A673 (cell line): ENCODE results near the gene TRAPPC6A. TPM values are rescaled to one million over a fixed set of nuclear protein-coding genes. Genes with fewer than 3 reads are reported as not detected.

Experiments
- BruUV-seq: library from RNA; stranded (reverse); fragments of 400-500 nt; replicated peaks from 2 replicates; lab custom pipeline; 2021; lab: Mats Ljungman, UMichigan
- CTCF ChIA-PET: fragments of 300-600 bp; sonication (Branson Sonifier 250); formaldehyde crosslinking; loops from one replicate; lab custom pipeline; 2022; ENCODE audit warnings: antibody characterized with exemption; lab: Charles Lee
- POLR2A ChIA-PET: fragments of 300-600 bp; sonication (Branson Sonifier 250); formaldehyde crosslinking; loops from one replicate; lab custom pipeline; 2022; ENCODE audit warnings: antibody characterized with exemption; ENCODE audit not compliant: low non-redundant PET; lab: Charles Lee
- DNase-seq: peaks from one replicate; pipeline ENCODE4 v3.0.0-alpha.2; 2015; ENCODE audit warnings: low spot score
- H3K27ac ChIP-seq: fragments of 200-600 bp; sonication (generic); 2 replicates; pipeline ENCODE4 v1.5.1; 2016; ENCODE audit warnings: mixed run types, low read depth, mild to moderate bottlenecking, mixed read lengths, antibody characterized with exemption, low read length; ENCODE audit not compliant: poor library complexity, severe bottlenecking
- H3K27me3 ChIP-seq: fragments of 200-600 bp; sonication (generic); replicated peaks from 2 replicates; pipeline ENCODE4 v1.6.1; 2017; ENCODE audit warnings: mixed run types, low read depth, mild to moderate bottlenecking, mixed read lengths, antibody characterized with exemption, low read length; ENCODE audit not compliant: insufficient read depth, poor library complexity
- H3K36me3 ChIP-seq: fragments of 200-600 bp; sonication (generic); 2 replicates; pipeline ENCODE4 v1.6.1; 2016; ENCODE audit warnings: mixed run types, mild to moderate bottlenecking, mixed read lengths, antibody characterized with exemption, low read length; ENCODE audit not compliant: insufficient read depth, poor library complexity, severe bottlenecking
- H3K4me1 ChIP-seq: fragments of 200-600 bp; sonication (generic); 2 replicates; pipeline ENCODE4 v1.6.1; 2017; ENCODE audit warnings: mixed run types, mild to moderate bottlenecking, mixed read lengths, antibody characterized with exemption, low read length; ENCODE audit not compliant: insufficient read depth, poor library complexity, severe bottlenecking
- H3K4me3 ChIP-seq: fragments of 200-600 bp; sonication (generic); 2 replicates; pipeline ENCODE4 v1.5.1; 2016; ENCODE audit warnings: low read depth, mixed run types, mild to moderate bottlenecking, mixed read lengths, low read length; ENCODE audit not compliant: poor library complexity, severe bottlenecking
- H3K9me3 ChIP-seq: fragments of 200-600 bp; sonication (generic); 2 replicates; pipeline ENCODE4 v1.6.1; 2016; ENCODE audit warnings: mixed run types, low read depth, mild to moderate bottlenecking, mixed read lengths, antibody characterized with exemption, low read length; ENCODE audit not compliant: poor library complexity, severe bottlenecking
- CTCF ChIP-seq: fragments of 300-800, 200-600 bp; sonication (generic); conservative IDR thresholded peaks from 2 replicates; pipeline ENCODE4 v1.5.1; 2017; ENCODE audit warnings: low read depth, mild to moderate bottlenecking, antibody characterized with exemption, low read length, moderate library complexity, mixed read lengths
- EZH2 ChIP-seq: fragments of 200-600 bp; sonication (generic); IDR thresholded peaks from 2 replicates; pipeline ENCODE4 v1.6.1; 2017; ENCODE audit warnings: borderline replicate concordance, low read depth, mild to moderate bottlenecking, mixed read lengths, antibody characterized with exemption, low read length; ENCODE audit not compliant: poor library complexity, severe bottlenecking
- intact Hi-C: fragments of 100-400 bp; cut with micrococcal nuclease; formaldehyde crosslinking; loops from one replicate; pipeline ENCODE4 v1.10.0; 2022; ENCODE audit not compliant: unreplicated experiment
- total RNA-seq: library from RNA; stranded (reverse); gene quantifications from 2 replicates; pipeline ENCODE4 v1.2.3, GENCODE V29; 2021

TRAPPC6A gene
- total RNA-seq, 1 experiment from 2014 or later = 5.8 TPM

- no peak overlapping the region for H3K4me3 ChIP-seq
- DNase-seq = no peak
- H3K4me1 ChIP-seq = no peaks in the 10 kb centered on the region
- no TSS peak for BruUV-seq
- POLR2A ChIA-PET = interaction anchor here (0.6 kb wide), 1 partner anchor 16 kb away, joined by 3 read pairs; no protein-coding TSS in a partner anchor
- H3K36me3 ChIP-seq = no peaks in the 10 kb centered on the region
- H3K9me3 ChIP-seq = no peaks in the 10 kb centered on the region
- H3K27me3 ChIP-seq = no peaks in the 10 kb centered on the region
- H3K27ac ChIP-seq = no peak overlapping the region
- TF ChIP-seq CTCF = no peak
- TF ChIP-seq EZH2 = no peak
- CTCF ChIA-PET = no interaction called here
- intact Hi-C loops = no loop called here
Observed at GRCh38 chr19:45162608-45163143, 15.4 kb downstream of the TRAPPC6A start.

- no peak for DNase-seq
- H3K9me3 ChIP-seq = no peaks in the 10 kb centered on the region
- no peak overlapping the region for H3K27ac ChIP-seq
- H3K27me3 ChIP-seq = no peaks in the 10 kb centered on the region
- TF ChIP-seq CTCF (peak; percentile 53), EZH2 (no peak)
- ChIA-PET POLR2A (no interaction called here), CTCF (no interaction called here)
- intact Hi-C loops = no loop called here
- H3K36me3 ChIP-seq = no peaks in the 10 kb centered on the region
- BruUV-seq = no TSS peak
- no peak overlapping the region for H3K4me3 ChIP-seq
- H3K4me1 ChIP-seq = no peaks in the 10 kb centered on the region
Observed at GRCh38 chr19:45161738-45162607, 16.1 kb downstream of the TRAPPC6A start.

GRCh38 chr19:45160870-45161737 lies 16.9 kb downstream of the TRAPPC6A start, which contains the start of gene NKPD1:
TSS of gene NKPD1 (minus strand) at chr19:45160982. CDS start at chr19:45160150, 832 bp downstream.
- no peak for DNase-seq
- Histone ChIP-seq H3K4me3 (no peak within 1 kb of the TSS), H3K27ac (no peak within 1 kb of the TSS), H3K36me3 (no peaks in the 10 kb centered on the region), H3K4me1 (no peaks in the 10 kb centered on the region), H3K27me3 (no peaks in the 10 kb centered on the region), H3K9me3 (no peaks in the 10 kb centered on the region)
- BruUV-seq = no TSS peak
- TF ChIP-seq CTCF (no peak), EZH2 (no peak)
- ChIA-PET POLR2A (no interaction called here), CTCF (no interaction called here)
- intact Hi-C loops = no loop called here
